Measurements from ENCODE around the gene SERPINA5.

SERPINA5 gene

DNA sequence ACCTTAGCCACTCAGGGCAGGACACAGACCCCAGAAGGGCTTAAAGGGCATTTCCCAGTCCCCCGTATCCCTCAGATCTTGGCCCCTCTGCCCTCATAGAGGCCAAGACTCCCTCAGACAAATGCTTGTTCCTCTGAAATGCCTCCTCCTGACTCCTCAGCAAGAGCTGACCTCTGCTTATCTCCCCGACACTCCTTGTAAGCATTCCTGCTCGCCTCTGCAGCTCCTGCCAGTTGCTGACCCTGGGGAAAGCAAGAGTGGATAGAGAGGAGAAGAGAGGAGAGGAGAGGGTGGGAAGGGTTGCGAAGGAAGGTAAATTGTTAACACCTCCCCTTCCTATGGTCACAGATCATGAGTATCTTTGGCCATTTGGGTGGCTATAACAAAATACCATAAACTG is 7.1 kb downstream of the SERPINA5 start:
- in situ Hi-C loops (cut with HindIII; ENCODE audit: low pct_unique_long_range_greater_than_20kb, low sequenced_read_pairs): no loop called here
- no peak for DNase-seq (ENCODE audit: low read depth in 1 of 2, low spot score in 1 of 2)
- no peak for TF ChIP-seq JUND (IDR thresholded peaks at IDR 0.05; ENCODE audit: low read depth)

DNA sequence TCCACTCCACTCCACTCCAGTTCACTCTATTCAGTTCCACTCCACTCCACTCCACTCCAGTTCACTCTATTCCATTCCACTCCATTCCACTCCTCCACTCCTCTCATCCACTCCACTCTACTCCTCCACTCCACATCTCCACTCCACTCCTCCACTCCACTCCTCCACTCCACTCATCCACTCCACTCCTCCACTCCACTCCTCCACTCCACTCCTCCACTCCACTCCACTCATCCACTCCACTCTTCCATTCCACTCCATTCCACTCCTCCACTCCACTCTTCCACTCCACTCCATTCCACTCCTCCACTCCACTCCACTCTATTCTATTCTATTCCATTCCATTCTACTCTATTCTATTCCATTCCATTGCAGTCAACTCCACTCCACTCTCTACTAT is 9.8 kb downstream of the SERPINA5 start:
- in situ Hi-C loops (cut with HindIII; ENCODE audit: low pct_unique_long_range_greater_than_20kb, low sequenced_read_pairs): no loop called here
- no peak for DNase-seq (ENCODE audit: low read depth in 1 of 2, low spot score in 1 of 2)
- TF ChIP-seq JUND (IDR thresholded peaks at IDR 0.05; ENCODE audit: low read depth): no peak

DNA sequence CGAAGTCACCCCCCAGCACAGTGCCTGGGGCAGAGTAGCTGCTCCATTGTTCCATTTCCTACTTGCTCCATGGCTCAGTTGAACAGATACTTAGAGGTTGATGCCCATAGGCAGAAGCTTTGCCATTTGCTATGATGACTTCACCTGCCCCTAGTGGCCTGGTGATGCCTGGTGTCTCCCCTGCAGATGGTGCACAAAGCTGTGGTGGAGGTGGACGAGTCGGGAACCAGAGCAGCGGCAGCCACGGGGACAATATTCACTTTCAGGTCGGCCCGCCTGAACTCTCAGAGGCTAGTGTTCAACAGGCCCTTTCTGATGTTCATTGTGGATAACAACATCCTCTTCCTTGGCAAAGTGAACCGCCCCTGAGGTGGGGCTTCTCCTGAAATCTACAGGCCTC is 10.6 kb downstream of the SERPINA5 start:
- no peak for TF ChIP-seq JUND (IDR thresholded peaks at IDR 0.05; ENCODE audit: low read depth)
- in situ Hi-C loops (cut with HindIII; ENCODE audit: low pct_unique_long_range_greater_than_20kb, low sequenced_read_pairs): no loop called here
- no peak for DNase-seq (ENCODE audit: low read depth in 1 of 2, low spot score in 1 of 2)

DNA sequence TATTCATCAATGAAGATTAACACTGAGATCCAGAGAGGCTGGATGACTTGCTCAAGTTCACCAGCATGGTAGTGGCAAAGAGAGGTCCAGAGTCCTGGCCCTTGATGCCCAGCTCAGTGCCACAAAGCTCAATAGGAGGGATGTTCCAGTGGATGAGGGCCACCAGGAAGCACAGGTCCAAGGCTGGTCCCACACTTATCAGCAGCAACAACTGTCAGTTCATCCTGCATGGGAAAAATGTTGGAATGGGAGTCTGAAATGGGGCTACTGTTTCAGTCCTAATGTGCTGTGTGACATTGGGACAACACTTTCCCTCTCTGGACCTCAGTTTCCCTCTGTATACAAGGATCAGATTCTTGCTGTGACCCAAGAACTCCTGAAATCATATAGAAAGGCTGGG is 11.2 kb downstream of the SERPINA5 start:
- no peak for TF ChIP-seq JUND (IDR thresholded peaks at IDR 0.05; ENCODE audit: low read depth)
- in situ Hi-C loops (cut with HindIII; ENCODE audit: low pct_unique_long_range_greater_than_20kb, low sequenced_read_pairs): no loop called here
- no peak for DNase-seq (ENCODE audit: low read depth in 1 of 2, low spot score in 1 of 2)

DNA sequence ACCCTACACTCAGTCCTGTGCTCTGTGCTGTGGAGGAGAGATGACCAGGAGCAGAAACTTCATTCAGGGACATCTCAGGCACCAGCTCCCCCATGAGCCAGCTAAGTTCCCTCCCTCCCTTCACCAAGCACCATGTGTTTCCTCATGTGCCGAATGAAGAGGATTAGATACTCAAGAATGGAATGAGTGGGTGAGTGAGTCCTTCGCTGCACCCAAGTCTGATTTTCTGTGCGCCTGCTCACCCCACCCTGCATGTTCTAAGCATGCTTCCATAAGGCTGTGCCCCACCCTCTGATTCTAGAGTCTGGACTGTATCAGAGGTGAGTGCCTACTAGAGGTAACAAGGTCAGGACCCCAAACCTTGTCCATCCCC is 12.1 kb downstream of the SERPINA5 start:
- in situ Hi-C loops (cut with HindIII; ENCODE audit: low pct_unique_long_range_greater_than_20kb, low sequenced_read_pairs): no loop called here
- TF ChIP-seq JUND (IDR thresholded peaks at IDR 0.05; ENCODE audit: low read depth): no peak
- no peak for DNase-seq (ENCODE audit: low read depth in 1 of 2, low spot score in 1 of 2)

DNA sequence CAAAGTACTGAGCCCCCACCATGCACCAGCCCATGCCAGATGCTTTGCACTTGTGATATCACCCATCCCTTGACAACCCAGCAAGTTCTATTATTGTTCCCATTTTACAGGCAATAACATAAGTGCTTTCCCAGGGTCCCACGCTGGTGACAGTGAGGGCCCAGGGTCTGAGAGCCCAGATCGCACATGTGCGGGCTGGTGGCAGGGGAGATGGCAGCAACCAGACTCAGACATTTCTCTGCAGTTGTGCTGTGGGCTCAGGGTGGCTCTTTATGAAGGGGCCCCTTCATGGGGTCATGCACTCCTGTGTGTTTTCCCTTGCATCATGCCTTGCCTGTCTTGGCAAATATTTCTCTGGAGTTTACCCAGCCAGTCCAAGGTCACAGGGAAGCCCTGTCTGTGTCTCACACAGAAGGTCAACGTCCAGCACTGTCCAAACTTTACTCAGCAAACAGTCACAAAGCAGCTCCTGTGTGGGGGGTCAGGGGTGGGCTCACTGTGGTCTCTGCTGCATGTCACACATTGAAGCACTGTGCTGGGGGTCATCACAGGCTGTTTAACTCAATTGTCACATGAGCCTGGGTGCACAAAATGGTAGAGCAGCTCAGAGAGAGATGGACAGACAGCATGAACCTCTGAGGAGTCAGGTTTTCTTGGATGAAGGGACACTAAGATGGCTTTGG is 12.7 kb downstream of the SERPINA5 start:
- DNase-seq (ENCODE audit: low read depth in 1 of 2, low spot score in 1 of 2): no peak
- in situ Hi-C loops (cut with HindIII; ENCODE audit: low pct_unique_long_range_greater_than_20kb, low sequenced_read_pairs): no loop called here
- TF ChIP-seq JUND (IDR thresholded peaks at IDR 0.05; ENCODE audit: low read depth): no peak

DNA sequence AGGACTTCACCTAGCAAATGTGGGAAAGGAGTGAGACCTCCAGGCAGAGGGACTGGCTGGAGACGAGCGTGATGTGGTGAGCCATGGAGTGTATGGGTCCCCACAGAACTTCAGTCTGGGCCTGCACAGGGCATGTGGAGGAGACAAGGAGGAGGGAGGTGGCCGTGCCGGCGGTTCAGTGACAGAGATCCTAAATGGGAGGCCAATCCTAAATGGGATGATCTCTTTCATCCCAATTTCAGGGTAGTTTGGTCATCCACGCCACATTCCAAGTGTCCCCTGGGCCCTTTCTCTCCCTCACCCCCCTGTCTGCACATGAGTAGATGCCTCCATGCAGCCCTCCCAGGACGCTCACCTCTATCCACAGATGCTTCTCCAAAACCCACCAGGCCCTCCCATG is 13.2 kb downstream of the SERPINA5 start:
- in situ Hi-C loops (cut with HindIII; ENCODE audit: low pct_unique_long_range_greater_than_20kb, low sequenced_read_pairs): no loop called here
- no peak for DNase-seq (ENCODE audit: low read depth in 1 of 2, low spot score in 1 of 2)
- no peak for TF ChIP-seq JUND (IDR thresholded peaks at IDR 0.05; ENCODE audit: low read depth)

DNA sequence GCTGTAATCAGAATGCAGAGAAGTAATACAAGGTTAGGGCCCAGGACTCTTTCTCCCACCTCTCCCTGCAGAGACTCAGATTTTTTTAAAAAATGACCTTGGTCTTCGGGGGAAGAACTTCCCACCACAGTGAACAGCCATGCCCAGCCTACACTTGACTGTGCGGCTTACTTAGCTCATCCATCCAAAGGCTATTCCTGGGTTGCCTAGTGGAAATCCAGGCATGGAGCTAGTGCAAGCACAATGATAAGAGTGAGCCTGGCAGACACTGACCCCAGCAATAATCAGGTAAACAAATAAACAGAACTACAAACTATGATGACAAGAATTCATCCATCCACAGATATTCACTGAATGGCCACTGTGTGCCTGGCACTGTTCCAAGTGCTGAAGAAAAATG is 14.7 kb downstream of the SERPINA5 start:
- no peak for TF ChIP-seq JUND (IDR thresholded peaks at IDR 0.05; ENCODE audit: low read depth)
- in situ Hi-C loops (cut with HindIII; ENCODE audit: low pct_unique_long_range_greater_than_20kb, low sequenced_read_pairs): no loop called here

DNA sequence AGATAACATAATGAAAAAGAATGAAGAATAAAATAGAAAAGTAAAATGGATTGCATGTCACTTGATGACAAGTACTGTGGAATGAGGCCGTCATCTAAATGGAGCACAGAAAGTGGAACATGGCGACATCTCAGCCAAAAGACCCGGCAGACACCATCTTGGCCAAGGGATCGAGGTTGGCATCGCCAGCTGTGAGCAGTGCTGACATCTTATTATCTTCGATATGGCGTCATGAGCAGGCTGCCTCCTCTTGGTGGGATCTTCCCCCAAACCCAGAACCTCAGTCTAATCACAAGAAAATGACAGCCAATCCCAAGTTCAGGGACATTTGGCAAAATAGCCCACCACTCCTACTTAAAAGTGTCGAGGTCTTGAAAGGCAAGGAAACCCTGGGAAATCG is 15.1 kb downstream of the SERPINA5 start:
- in situ Hi-C loops (cut with HindIII; ENCODE audit: low pct_unique_long_range_greater_than_20kb, low sequenced_read_pairs): no loop called here
- no peak for DNase-seq (ENCODE audit: low read depth in 1 of 2, low spot score in 1 of 2)
- TF ChIP-seq JUND (IDR thresholded peaks at IDR 0.05; ENCODE audit: low read depth): no peak

More for the DNA sequence above, 14.7 kb downstream of the SERPINA5 start:
- DNase-seq (ENCODE audit: low read depth in 1 of 2, low spot score in 1 of 2): no peak

DNA sequence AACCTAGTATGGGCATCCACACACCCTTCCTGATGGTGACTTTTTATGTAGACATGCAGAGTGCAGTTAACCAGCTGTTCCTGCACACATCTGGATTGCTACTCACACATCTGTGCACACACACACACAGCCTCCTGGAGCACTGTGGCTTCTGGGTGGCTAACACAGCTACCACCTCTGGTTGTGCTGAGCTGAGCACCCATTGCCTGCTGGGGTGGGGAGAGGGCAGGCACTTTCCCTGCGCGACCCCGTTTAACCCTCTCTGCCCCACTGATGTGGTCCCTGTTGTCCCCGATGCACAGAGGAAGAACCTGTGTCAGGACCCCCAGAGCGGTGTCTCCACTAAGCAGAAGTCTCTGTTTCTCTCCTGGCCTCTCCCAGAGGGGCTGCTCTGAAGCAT is 16.6 kb downstream of the SERPINA5 start:
- in situ Hi-C loops (cut with HindIII; ENCODE audit: low pct_unique_long_range_greater_than_20kb, low sequenced_read_pairs): no loop called here
- no peak for TF ChIP-seq JUND (IDR thresholded peaks at IDR 0.05; ENCODE audit: low read depth)
- no peak for DNase-seq (ENCODE audit: low read depth in 1 of 2, low spot score in 1 of 2)

DNA sequence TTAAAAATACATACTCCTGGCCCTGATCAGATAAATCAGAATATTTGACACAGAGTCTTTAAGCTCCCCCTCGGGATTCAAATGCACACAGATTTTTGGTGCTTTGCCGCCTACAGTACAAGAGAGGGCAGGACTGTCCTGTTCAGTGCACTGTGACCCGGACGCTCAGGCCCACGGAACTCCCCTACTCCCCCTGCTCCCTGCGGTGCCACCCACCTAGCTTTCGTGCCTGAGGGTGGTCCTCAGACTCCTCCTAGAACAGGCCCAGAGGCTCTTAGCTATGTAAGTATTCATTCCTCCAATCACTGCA is 17.2 kb downstream of the SERPINA5 start:
- TF ChIP-seq JUND (IDR thresholded peaks at IDR 0.05; ENCODE audit: low read depth): no peak
- in situ Hi-C loops (cut with HindIII; ENCODE audit: low pct_unique_long_range_greater_than_20kb, low sequenced_read_pairs): no loop called here
- no peak for DNase-seq (ENCODE audit: low read depth in 1 of 2, low spot score in 1 of 2)

DNA sequence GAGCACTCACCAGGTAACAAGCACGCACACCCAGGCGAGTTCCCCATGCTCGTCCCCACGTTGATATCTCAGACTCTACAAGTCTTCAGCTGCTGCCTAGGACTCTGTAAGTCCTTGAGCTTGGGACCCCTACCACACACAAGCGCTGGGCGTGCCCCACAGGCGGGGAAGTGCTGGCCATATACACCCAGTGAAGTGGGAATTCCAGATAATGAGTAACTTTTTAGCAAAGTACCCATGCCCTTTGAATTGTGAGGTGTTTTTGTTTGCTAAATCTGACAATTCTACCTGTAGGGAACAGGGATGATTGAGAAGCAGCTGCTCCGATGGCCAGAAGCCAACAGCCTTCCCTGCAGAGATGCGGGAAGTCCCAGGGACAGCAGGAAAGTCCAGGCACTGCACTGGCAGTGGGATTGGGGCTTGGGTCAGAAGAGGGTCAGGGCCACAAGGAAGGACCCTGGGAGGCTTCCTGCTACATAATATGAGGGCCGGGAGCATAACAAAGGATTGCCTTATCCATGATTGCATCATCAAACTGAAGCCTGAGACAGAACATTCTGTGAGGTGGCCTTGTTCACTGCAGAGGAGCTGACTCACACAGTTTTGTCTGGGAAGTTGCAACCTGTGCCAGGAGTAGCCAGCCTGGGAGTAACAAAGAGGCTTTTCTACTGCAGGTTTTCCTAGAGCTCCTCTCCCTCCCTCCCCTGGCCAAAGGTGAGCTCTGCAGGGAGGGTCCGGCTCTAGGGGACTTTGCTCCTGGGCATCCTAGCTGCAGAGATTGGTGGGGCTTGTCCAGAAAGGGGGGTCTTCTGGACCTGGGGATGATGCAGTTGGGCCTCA is 17.8 kb downstream of the SERPINA5 start:
- in situ Hi-C loops (cut with HindIII; ENCODE audit: low pct_unique_long_range_greater_than_20kb, low sequenced_read_pairs): no loop called here
- peak; percentile 26 to 85 for DNase-seq (ENCODE audit: low read depth in 1 of 2, low spot score in 1 of 2)
- no peak for TF ChIP-seq JUND (IDR thresholded peaks at IDR 0.05; ENCODE audit: low read depth)

DNA sequence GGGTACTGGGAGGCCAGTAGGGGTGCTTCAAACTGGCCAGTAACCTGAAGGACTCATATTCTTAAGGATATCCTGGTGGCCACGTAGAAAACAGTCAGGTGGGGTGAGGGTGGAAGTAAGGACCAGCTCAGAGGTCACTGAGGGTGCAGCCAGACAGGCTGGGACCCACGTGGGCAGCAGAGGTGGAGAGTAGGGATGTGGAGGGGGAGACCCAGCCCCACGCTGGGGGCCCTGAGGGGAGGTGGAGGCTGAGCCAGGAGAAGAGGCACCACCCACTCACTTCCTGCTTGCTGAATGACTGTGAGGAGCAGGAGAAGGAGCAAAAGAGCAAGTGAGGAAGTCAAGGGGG is 18.4 kb downstream of the SERPINA5 start:
- no peak for DNase-seq (ENCODE audit: low read depth in 1 of 2, low spot score in 1 of 2)
- in situ Hi-C loops (cut with HindIII; ENCODE audit: low pct_unique_long_range_greater_than_20kb, low sequenced_read_pairs): no loop called here
- no peak for TF ChIP-seq JUND (IDR thresholded peaks at IDR 0.05; ENCODE audit: low read depth)

DNA sequence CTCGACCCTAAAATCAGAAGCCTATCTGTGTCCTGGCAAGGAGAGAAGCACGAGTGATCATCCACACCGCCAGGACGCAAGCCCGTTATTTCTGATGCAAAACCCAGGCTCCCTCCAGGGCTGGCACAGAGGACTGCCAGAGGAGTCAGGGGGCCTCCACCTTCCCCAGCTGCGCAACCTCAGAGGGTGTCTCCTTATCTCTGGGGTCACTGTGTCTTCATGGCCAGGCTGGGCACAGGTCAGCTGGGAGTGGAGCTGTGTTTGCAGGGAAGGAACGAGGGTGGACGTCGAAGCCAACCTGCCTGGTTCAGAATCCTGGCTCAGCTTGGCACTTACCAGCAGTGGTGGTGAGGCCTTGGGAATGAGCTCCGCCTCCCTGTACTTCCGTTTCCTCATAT is 18.9 kb downstream of the SERPINA5 start:
- no peak for DNase-seq (ENCODE audit: low read depth in 1 of 2, low spot score in 1 of 2)
- TF ChIP-seq JUND (IDR thresholded peaks at IDR 0.05; ENCODE audit: low read depth): no peak
- in situ Hi-C loops (cut with HindIII; ENCODE audit: low pct_unique_long_range_greater_than_20kb, low sequenced_read_pairs): no loop called here
